GM18511 (cell line): ENCODE results near the gene CARD14.
"Not testable (repeated sequence)": the region's sequence is repeated elsewhere in the genome, so short reads cannot be mapped to it uniquely, and the experiment has no call there.

Source experiments
- ATAC-seq: cut with Tn5 transposase; IDR thresholded peaks from one replicate; pipeline ENCODE4 v1.9.1; 2021; ENCODE audit warnings: mild to moderate bottlenecking, moderate library complexity; ENCODE audit not compliant: unreplicated experiment

CARD14 gene

GRCh38 chr17:80248001-80248893 lies 78.4 kb downstream of the CARD14 start:
- ATAC-seq = no peak

GRCh38 chr17:80248894-80249710 lies 79.3 kb downstream of the CARD14 start:
- no peak for ATAC-seq

- ATAC-seq = no peak
Measured at GRCh38 chr17:80251966-80252365, 82.1 kb downstream of the CARD14 start.

GRCh38 chr17:80252871-80253270 lies 83.0 kb downstream of the CARD14 start:
- no peak for ATAC-seq

- no peak for ATAC-seq
Measured at GRCh38 chr17:80253631-80254395, 84.0 kb downstream of the CARD14 start.

- ATAC-seq = peak; percentile 58
Measured at GRCh38 chr17:80254396-80255251, 84.8 kb downstream of the CARD14 start.

DNA sequence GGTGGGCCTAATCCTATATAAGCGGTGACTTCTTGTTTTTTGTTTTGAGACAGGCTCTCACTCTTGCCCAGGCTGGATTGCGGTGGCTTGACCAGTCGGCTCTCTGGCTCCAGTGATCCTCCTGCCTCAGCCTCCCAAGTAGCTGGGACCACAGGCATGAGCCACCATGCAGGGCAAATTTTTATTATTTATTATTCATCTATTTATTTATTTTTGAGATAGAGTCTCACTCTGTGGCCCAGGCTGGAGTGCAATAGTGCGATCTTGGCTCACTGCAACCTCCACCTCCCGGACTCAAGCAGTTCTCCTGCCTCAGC lies 86.2 kb downstream of the CARD14 start:
- ATAC-seq = no peak

DNA sequence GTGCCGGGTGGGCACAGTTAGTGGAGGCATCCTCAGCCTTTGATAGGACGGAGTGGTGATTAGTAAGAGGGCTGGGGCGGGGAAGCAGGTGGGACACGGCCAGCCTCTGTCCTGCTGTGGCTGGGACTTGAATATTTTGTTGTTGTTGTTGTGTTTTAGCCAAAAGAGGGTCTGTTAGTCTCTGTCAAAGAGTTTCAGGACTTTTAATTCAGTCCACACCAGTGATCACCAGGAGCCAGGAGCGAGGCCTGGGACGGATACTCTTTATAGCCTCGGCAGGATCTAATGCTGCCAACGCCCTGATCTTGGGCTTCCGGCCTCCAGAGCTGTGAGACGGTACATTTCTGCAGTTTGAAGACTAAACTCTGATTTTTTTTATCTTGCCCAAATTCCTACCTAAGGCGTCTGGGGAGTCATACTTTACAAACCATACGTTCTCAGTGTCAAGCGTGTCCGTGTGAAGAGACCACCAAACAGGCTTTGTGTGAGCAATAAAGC lies 87.9 kb downstream of the CARD14 start:
- no peak for ATAC-seq

- ATAC-seq = not testable (repeated sequence)
Measured at GRCh38 chr17:80258296-80258695, 88.5 kb downstream of the CARD14 start.
